K562 (cell line): ENCODE results near the gene ATP5PD. TPM values are rescaled to one million over a fixed set of nuclear protein-coding genes. Genes with fewer than 3 reads are reported as not detected.

Experiments
- BRF1 ChIP-seq: IDR thresholded peaks from 3 replicates; pipeline ENCODE4 v1.6.1; 2011; ENCODE audit warnings: borderline replicate concordance, mild to moderate bottlenecking; ENCODE audit not compliant: insufficient read length; ENCODE audit errors: extremely low read depth
- CAMTA2 ChIP-seq: fragments of 250-450 bp; sonication (Bioruptor Pico); conservative IDR thresholded peaks from 2 replicates; pipeline ENCODE4 v1.5.1; 2022
- EP300 ChIP-seq: IDR thresholded peaks from 2 replicates; pipeline ENCODE4 v1.6.1; 2012; ENCODE audit warnings: low read length, improper control_type of control experiment
- ETV1 ChIP-seq: fragments of 450-650 bp; conservative IDR thresholded peaks from 2 replicates; pipeline ENCODE4 v1.6.1; 2016; ENCODE audit warnings: missing genetic modification characterization, control low read depth, low read depth, missing compliant biosample characterization
- KAT8 ChIP-seq: fragments of 450-650 bp; IDR thresholded peaks from 2 replicates; pipeline ENCODE4 v1.6.1; 2016; ENCODE audit warnings: low read depth, mild to moderate bottlenecking
- KDM2B ChIP-seq: fragments of 250-450 bp; sonication (Bioruptor Pico); IDR thresholded peaks from 2 replicates; pipeline ENCODE4 v1.8.0; 2021; ENCODE audit warnings: mild to moderate bottlenecking, moderate library complexity
- MIER1 ChIP-seq: fragments of 450-650 bp; IDR thresholded peaks from 2 replicates; pipeline ENCODE4 v1.6.1; 2016; ENCODE audit warnings: antibody characterized with exemption, mild to moderate bottlenecking, low read depth
- NFIX ChIP-seq: fragments of 250-450 bp; sonication (Bioruptor Pico); IDR thresholded peaks from 2 replicates; pipeline ENCODE4 v1.4.0; 2020; ENCODE audit warnings: low read depth, mild to moderate bottlenecking, moderate library complexity
- POLR2H ChIP-seq: IDR thresholded peaks from 2 replicates; pipeline ENCODE4 v1.6.1; 2016; ENCODE audit warnings: missing genetic modification characterization, low read depth, mild to moderate bottlenecking, control low read depth, missing compliant biosample characterization, moderate library complexity
- RBM39 ChIP-seq: fragments of 200-400 bp; formaldehyde crosslinking; optimal IDR thresholded peaks from 2 replicates; pipeline ENCODE3; 2018; ENCODE audit warnings: low read depth, low read length
- SPI1 ChIP-seq: IDR thresholded peaks from 2 replicates; pipeline ENCODE4 v1.6.1; 2011; ENCODE audit warnings: low read depth, low read length, control low read depth, borderline replicate concordance
- TCF3 ChIP-seq: sonication (generic); formaldehyde crosslinking; IDR thresholded peaks from 2 replicates; pipeline ENCODE4 v1.4.0; 2020; ENCODE audit warnings: mild to moderate bottlenecking, missing genetic modification reagents
- ZNF224 ChIP-seq: sonication (generic); formaldehyde crosslinking; IDR thresholded peaks from 2 replicates; pipeline ENCODE4 v1.8.0; 2022; ENCODE audit warnings: mild to moderate bottlenecking, missing genetic modification reagents
- polyA plus RNA-seq, 8 experiments: library from polyadenylated mRNA; depleted of rRNA in 4 of 8; stranded (reverse) in 5 of 8; unstranded in 3 of 8; fragments of >200 nt; fragmentation: Nextera tagmentation in 2 of 8; fragmentation: Illumina TruSeq in 1 of 8; extraction: Ambion mirVana in 2 of 8; extraction: Trizol in 1 of 8; gene quantifications; 2 replicates each; pipeline versions ENCODE4 v1.2.1 to v1.2.3, GENCODE V29; 2011 to 2014; ENCODE audit warnings: inconsistent platforms in 1 of 8, missing spikeins in 1 of 8
- total RNA-seq, 7 experiments: library from RNA; depleted of rRNA in 6 of 7; stranded (reverse); fragments of >200 nt in 6 of 7; fragmentation: Illumina TruSeq in 2 of 7; extraction: Trizol in 2 of 7; gene quantifications; 2 replicates each; pipeline versions ENCODE4 v1.2.1 to v1.2.3, GENCODE V29; 2011 to 2021; ENCODE audit warnings: low replicate concordance in 1 of 7
- TF ChIP-seq, protein P1 (sequence below): fragments of 450-650 bp; formaldehyde crosslinking; IDR thresholded peaks from 2 replicates; pipeline ENCODE4 v1.4.0; 2020; ENCODE audit warnings: mild to moderate bottlenecking, moderate library complexity
- TF ChIP-seq, protein P2 (sequence below): fragments of 450-650 bp; IDR thresholded peaks from 2 replicates; pipeline ENCODE4 v1.6.1; 2014; ENCODE audit warnings: low read depth, mild to moderate bottlenecking, moderate library complexity, borderline replicate concordance
- TF ChIP-seq, protein P3 (sequence below): fragments of 250-450 bp; sonication (Bioruptor Pico); IDR thresholded peaks from 2 replicates; pipeline ENCODE4 v1.5.0; 2021; ENCODE audit warnings: mild to moderate bottlenecking, borderline replicate concordance
- TF ChIP-seq, protein P4 (sequence below): sonication (generic); formaldehyde crosslinking; IDR thresholded peaks from 2 replicates; pipeline ENCODE4 v1.8.0; 2022; ENCODE audit warnings: mild to moderate bottlenecking, missing genetic modification reagents
- TF ChIP-seq, protein P5 (sequence below): fragments of 250-450 bp; sonication (Bioruptor Pico); IDR thresholded peaks from 2 replicates; pipeline ENCODE4 v1.6.1; 2021; ENCODE audit warnings: mild to moderate bottlenecking
- TF ChIP-seq, protein P6 (sequence below): sonication (generic); formaldehyde crosslinking; IDR thresholded peaks from 2 replicates; pipeline ENCODE4 v1.8.1; 2023; ENCODE audit warnings: mild to moderate bottlenecking, missing genetic modification reagents, moderate library complexity

Gene ATP5PD
- total and polyA plus RNA-seq, 9 of the 15 experiments (the other 6 are each of a cell fraction or from before 2014, with no cell fraction given): 271 to 828 (median 432) TPM

DNA sequence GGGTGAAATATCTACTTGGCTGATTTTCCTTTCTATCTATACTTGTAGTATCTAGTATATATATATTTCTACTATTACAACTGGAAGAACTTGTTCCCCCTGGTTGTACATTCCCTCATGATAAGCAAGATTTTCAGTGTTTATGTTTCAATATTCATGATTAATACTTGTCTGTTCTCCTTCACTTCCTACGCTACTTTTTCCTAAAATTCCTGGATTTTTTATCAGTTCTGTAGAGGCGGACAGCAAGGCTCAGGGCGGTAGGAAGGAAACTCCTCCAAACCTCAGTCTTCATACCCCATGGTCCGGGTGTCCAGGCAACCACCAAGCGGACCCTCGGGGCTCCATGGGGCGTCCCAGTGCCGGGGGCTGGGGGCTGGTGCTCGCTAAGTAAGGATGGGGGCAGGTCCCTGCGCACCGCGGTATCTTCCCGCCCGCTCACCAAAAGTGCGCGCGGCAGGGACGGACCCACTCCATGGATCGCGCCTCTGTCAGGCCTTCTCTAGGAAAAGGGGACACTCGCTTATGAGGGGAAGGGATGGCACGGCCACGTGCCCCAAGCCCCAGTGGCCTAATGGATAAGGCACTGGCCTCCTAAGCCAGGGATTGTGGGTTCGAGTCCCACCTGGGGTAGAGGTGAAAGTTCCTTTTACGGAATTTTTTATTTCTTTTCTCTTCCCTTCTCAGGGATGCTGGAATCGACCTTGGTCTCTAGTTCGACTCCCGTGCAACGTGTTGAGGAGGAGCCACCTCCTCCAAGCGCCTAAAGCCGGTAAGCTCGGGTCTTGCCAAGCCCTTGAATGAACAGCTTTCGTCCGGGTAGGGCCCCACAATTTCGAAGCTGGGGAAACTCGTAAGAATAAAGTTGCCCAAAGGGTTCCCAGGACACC is 13.2 kb downstream of the ATP5PD start (continued):
- TF ChIP-seq, protein P1, sequence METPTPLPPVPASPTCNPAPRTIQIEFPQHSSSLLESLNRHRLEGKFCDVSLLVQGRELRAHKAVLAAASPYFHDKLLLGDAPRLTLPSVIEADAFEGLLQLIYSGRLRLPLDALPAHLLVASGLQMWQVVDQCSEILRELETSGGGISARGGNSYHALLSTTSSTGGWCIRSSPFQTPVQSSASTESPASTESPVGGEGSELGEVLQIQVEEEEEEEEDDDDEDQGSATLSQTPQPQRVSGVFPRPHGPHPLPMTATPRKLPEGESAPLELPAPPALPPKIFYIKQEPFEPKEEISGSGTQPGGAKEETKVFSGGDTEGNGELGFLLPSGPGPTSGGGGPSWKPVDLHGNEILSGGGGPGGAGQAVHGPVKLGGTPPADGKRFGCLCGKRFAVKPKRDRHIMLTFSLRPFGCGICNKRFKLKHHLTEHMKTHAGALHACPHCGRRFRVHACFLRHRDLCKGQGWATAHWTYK (CRISPR knock-in tag): 0 out of 2 replicates have a peak, but pooled peaks have one; percentile 38
- TF ChIP-seq, protein P2, sequence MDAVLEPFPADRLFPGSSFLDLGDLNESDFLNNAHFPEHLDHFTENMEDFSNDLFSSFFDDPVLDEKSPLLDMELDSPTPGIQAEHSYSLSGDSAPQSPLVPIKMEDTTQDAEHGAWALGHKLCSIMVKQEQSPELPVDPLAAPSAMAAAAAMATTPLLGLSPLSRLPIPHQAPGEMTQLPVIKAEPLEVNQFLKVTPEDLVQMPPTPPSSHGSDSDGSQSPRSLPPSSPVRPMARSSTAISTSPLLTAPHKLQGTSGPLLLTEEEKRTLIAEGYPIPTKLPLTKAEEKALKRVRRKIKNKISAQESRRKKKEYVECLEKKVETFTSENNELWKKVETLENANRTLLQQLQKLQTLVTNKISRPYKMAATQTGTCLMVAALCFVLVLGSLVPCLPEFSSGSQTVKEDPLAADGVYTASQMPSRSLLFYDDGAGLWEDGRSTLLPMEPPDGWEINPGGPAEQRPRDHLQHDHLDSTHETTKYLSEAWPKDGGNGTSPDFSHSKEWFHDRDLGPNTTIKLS: peak; percentile 68; the same call in 1 of the 2 replicates
- TF ChIP-seq, protein P3, sequence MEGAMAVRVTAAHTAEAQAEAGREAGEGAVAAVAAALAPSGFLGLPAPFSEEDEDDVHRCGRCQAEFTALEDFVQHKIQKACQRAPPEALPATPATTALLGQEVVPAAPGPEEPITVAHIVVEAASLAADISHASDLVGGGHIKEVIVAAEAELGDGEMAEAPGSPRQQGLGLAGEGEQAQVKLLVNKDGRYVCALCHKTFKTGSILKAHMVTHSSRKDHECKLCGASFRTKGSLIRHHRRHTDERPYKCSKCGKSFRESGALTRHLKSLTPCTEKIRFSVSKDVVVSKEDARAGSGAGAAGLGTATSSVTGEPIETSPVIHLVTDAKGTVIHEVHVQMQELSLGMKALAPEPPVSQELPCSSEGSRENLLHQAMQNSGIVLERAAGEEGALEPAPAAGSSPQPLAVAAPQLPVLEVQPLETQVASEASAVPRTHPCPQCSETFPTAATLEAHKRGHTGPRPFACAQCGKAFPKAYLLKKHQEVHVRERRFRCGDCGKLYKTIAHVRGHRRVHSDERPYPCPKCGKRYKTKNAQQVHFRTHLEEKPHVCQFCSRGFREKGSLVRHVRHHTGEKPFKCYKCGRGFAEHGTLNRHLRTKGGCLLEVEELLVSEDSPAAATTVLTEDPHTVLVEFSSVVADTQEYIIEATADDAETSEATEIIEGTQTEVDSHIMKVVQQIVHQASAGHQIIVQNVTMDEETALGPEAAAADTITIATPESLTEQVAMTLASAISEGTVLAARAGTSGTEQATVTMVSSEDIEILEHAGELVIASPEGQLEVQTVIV: no peak
- TF ChIP-seq EP300 (peak; percentile 51), CAMTA2 (no peak), NFIX (no peak), TCF3 (CRISPR knock-in tag) (0 out of 2 replicates have a peak, but pooled peaks have one; percentile 13), BRF1 (peak; percentile 74), POLR2H (peak; percentile 99), RBM39 (peak; percentile 38), SPI1 (no peak), KDM2B (0 out of 2 replicates have a peak, but pooled peaks have one; percentile 18), ZNF224 (CRISPR knock-in tag) (no peak), KAT8 (no peak), ETV1 (tag) (0 out of 2 replicates have a peak, but pooled peaks have one; percentile 7), MIER1 (0 out of 2 replicates have a peak, but pooled peaks have one; percentile 29)
- TF ChIP-seq, protein P4, sequence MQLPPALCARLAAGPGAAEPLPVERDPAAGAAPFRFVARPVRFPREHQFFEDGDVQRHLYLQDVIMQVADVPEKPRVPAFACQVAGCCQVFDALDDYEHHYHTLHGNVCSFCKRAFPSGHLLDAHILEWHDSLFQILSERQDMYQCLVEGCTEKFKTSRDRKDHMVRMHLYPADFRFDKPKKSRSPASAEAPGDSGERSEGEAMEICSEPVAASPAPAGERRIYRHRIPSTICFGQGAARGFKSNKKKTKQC: no peak; the same call in 1 of the 2 replicates
- TF ChIP-seq, protein P5, sequence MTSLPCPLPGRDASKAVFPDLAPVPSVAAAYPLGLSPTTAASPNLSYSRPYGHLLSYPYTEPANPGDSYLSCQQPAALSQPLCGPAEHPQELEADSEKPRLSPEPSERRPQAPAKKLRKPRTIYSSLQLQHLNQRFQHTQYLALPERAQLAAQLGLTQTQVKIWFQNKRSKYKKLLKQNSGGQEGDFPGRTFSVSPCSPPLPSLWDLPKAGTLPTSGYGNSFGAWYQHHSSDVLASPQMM (CRISPR knock-in tag): no peak
- TF ChIP-seq, protein P6, sequence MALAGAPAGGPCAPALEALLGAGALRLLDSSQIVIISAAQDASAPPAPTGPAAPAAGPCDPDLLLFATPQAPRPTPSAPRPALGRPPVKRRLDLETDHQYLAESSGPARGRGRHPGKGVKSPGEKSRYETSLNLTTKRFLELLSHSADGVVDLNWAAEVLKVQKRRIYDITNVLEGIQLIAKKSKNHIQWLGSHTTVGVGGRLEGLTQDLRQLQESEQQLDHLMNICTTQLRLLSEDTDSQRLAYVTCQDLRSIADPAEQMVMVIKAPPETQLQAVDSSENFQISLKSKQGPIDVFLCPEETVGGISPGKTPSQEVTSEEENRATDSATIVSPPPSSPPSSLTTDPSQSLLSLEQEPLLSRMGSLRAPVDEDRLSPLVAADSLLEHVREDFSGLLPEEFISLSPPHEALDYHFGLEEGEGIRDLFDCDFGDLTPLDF: peak; percentile 56; the same call in 1 of the 2 replicates
